Mammary epithelial cell (primary cell): Measurements from ENCODE around the gene FIBCD1.

Experiments
- EZH2 ChIP-seq: IDR thresholded peaks from 2 replicates; pipeline ENCODE4 v1.6.1; 2012; ENCODE audit warnings: low read length, inconsistent platforms, borderline replicate concordance
- TF ChIP-seq, protein P1 (sequence below), 2 donors: IDR thresholded peaks in 1 of 2; conservative IDR thresholded peaks in 1 of 2; 2 replicates each; pipeline ENCODE4 v1.5.1; 2011 to 2012; ENCODE audit warnings: inconsistent platforms in 2 of 2, low read length in 2 of 2, mild to moderate bottlenecking in 2 of 2, control low read depth in 1 of 2, low read depth in 1 of 2; ENCODE audit not compliant: insufficient read depth in 1 of 2; ENCODE audit errors: extremely low read depth in 1 of 2

DNA sequence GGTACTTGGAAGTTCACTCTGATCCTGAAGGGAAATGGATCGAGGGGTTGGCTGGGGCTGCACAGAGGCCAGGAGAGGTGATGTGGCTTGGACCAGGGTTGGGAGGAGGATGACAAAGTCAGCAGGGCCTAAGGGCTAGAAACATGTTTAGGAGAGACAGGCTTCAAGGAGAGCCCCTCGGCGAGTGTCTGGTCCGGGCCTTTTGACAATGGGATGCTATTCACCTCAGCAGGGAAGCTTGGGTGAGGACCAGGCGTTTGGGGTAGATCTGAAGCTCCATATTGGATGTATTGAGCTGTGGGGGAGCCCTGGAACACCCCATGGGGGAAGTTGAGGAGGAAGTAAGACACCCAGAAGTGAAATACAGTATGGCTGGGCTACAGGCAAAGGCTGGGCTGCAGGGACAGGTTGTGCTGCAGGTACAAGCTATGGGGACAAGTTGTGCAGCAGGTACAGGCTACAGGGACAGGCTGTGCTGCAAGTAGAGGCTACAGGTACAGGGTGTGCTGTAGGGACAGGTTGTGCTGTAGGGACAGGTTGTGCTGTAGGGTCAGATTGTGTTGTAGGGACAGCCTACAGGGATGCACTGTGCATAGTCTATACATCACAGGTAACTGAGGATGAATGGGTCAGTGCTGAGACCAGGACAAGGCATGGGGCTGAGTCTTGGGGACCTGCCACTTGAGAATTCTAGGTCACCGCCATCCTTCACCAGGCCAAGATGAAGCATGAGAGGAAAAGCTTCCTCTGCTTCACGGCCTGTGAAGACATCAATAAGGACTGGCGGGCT is 22.7 kb upstream of the FIBCD1 start:
- TF ChIP-seq EZH2 = no peak
- TF ChIP-seq, protein P1, sequence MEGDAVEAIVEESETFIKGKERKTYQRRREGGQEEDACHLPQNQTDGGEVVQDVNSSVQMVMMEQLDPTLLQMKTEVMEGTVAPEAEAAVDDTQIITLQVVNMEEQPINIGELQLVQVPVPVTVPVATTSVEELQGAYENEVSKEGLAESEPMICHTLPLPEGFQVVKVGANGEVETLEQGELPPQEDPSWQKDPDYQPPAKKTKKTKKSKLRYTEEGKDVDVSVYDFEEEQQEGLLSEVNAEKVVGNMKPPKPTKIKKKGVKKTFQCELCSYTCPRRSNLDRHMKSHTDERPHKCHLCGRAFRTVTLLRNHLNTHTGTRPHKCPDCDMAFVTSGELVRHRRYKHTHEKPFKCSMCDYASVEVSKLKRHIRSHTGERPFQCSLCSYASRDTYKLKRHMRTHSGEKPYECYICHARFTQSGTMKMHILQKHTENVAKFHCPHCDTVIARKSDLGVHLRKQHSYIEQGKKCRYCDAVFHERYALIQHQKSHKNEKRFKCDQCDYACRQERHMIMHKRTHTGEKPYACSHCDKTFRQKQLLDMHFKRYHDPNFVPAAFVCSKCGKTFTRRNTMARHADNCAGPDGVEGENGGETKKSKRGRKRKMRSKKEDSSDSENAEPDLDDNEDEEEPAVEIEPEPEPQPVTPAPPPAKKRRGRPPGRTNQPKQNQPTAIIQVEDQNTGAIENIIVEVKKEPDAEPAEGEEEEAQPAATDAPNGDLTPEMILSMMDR (conservative IDR thresholded peaks at IDR 0.05 in 1 of 2, IDR thresholded peaks at IDR 0.05 in 1 of 2; ENCODE audit: extremely low read depth in 1 of 2, insufficient read depth in 1 of 2, low read depth in 1 of 2, low read length in 2 of 2) = no peak
